GM21360 (cell line): Measurements from ENCODE around the gene LDHAL6A.
"Not testable (repeated sequence)": the region's sequence is repeated elsewhere in the genome, so short reads cannot be mapped to it uniquely, and the experiment has no call there.

Source experiments
- ATAC-seq: cut with Tn5 transposase; IDR thresholded peaks from one replicate; pipeline ENCODE4 v1.9.1; 2021; ENCODE audit warnings: mild to moderate bottlenecking, moderate library complexity; ENCODE audit not compliant: unreplicated experiment

The LDHAL6A gene

DNA sequence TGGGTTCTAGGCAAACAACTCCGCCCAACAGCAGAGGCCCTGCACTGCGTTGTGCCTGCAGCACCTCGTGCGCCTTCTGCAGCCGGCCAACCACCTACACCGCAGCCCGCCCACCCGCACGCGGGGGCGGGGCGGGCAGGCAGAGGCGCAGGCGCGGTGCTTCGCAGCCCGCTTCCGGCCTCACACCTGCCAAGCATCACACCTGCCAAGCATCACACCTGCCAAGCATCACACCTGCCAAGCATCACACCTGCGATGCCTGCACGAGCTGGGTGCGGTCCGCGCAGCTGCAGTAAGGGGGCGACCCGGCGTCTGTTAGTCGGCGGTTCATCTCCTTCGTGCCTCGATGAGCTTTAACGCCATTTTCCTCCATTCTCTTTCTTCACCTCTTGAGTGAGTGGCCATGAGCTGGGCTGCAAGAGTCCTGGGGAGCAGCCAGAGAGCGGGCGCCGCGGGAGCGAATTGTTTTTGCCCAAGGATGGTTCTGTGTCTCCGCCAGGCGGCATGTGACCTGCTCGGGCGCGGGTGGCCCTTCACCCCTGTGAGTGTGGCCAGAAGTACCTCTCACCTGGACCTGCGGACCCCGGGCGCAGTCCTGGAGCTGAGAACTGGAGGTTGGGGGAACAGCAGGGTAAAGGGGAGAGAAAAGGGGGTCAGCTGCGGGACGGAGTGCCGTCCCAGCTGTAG is at the start of gene LDHAL6A:
Gene LDHAL6A, plus strand, starts transcription at position 171 of the 687 bp plus-strand sequence. CDS start 825 bp downstream, outside the sequence.
- ATAC-seq = no peak

GRCh38 chr11:18407400-18407799 is 48.3 kb upstream of the LDHAL6A start:
- not testable (repeated sequence) for ATAC-seq

DNA sequence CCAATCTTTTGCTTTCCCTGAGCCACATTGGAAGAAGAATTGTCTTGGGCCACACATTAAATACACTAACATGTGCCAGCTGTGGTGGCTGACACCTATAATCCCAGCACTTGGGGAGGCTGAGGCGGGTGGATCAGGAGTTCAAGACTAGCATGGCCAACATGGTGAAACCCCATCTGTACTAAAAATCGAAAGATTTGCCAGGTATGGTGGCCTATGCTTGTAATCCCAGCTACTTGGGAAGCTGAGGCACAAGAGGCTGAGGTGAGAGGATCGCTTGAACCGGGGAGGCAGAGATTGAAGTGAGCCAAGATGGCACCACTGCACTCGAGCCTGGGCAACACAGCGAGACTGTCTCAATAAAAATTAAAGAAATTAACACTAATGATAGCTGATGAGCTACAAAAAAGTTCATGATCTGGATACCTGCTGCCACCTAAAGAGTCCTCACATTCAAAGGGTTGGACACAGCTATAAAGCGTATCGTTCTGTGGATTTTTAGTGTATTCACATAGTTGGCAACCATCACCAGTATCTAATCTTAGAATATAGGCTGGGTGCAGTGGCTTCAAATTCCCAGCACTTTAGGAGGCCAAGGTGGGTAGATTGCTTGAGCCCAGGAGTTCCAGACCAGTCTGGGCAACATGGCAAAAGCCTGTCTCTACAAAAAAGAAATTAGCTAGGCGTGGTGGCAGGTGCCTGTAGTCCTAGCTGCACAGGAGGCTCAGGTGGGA is 46.9 kb upstream of the LDHAL6A start:
- no peak for ATAC-seq

DNA sequence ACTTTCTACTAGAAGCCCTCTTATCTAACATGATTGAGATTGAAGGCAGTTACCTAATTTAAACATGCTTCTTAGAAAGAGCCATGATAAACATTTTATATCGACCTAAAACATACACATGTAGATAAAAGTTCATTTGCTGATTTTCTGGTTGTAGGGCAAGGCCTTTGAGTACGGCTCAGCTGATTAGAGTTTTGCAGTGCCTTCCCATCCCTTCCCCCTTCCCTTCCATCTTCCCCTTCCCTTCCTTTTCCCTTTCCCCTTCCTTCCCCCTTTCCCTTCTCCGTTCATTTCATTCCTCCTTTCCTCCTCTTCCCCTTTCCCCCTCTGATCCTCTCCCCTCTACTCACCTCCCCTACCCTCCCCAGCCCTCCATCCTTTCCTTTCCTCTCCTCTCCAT is 39.2 kb upstream of the LDHAL6A start:
- ATAC-seq = no peak

DNA sequence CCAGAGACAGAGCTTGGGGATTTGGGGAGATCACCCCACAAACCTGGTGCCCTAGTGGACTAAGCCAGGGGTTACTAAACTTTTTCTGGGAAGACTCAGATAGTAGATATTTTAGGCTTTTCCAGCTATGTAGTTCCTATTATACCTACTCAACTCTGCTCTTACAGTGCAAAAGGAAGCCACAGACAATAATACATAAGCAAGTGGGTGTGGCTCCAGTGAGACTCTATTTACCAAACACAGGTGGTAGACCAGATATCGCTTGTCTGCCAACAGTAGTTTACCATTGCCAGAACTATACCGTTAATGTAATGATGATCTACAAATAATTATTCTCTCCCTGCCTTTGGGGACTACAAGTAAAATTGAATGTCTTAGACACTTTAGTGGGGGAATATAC is 36.6 kb upstream of the LDHAL6A start:
- no peak for ATAC-seq

- ATAC-seq = no peak
Measured at GRCh38 chr11:18420067-18420466, 35.6 kb upstream of the LDHAL6A start.

GRCh38 chr11:18427240-18427639 is 28.4 kb upstream of the LDHAL6A start:
- ATAC-seq = no peak

DNA sequence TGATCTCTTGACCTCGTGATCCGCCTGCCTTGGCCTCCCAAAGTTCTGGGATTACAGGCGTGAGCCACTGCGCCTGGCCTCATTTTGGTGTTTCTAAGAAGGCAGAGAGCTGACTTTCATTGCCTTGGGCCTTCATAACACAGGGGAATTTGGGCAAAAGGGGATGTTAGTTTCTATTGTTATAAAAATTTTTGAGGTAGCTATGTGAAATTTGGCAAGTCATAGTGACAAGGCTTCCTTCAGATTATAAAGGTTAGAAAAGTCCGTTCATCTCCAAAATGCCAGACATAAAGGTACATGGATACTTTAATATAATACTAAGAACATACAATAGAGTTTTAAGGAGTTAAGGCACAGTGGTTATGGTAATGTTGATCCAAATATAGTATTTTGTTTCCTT is 26.3 kb upstream of the LDHAL6A start:
- no peak for ATAC-seq

GRCh38 chr11:18438691-18439090 is 17.0 kb upstream of the LDHAL6A start:
- ATAC-seq = no peak

DNA sequence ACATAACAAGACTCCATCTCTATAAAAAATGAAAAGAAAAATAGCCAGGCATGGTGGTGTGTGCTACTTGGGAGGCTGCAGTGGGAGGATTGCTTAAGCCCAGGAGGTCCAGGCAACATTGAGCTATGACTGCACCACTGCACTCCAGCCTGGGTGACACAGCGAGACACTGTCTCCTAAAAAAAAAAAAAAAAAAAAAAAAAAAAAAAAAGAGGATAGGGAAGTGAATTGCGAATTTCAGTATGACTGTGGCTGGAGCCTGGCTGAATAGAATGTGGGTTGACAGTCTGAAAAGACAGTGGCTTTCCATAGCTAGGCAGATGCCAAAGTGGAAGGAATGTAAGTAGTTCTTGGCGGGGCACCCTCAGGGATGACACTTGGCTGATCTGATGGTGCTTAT is 6.4 kb upstream of the LDHAL6A start:
- ATAC-seq = no peak

DNA sequence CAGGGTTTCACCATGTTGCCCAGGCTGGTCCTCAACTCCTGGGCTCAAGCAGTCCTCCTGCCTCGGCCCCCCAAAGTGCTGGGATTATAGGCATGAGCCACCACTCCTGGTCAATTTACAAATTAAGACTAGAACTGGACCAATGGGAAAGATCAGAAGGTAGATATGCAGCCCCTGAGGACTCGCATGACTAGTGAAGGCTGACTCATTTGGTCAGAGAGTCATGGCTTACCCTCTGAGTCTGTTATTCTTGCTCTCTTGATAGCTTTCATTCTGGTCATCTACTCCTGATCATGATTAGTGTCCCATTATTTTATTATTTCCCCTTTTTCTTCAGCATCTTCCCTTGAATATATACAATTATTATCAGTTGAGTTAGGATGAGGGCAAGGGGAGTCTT is 2.7 kb upstream of the LDHAL6A start:
- ATAC-seq = no peak

- ATAC-seq = no peak
Measured at GRCh38 chr11:18457450-18457849, 1.8 kb downstream of the LDHAL6A start.

DNA sequence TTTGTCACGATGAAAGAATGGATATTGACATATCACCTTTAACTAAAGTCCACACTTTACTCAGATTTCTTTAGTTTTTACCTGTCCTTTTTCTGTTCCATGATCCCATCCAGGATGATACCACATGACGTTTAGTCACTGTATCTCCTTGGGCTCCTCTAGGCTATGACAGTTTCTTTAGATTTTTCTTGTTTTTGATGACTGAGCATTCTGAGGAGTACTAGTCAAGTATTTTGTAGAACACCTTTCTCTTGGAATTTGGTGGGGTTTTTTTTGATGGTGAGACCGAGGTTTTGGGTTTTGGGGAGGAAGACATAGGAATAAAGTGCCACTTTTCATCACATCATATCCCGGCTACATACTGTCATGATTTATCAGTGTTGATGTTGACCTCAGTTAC is 4.0 kb downstream of the LDHAL6A start:
- ATAC-seq = no peak

- ATAC-seq = no peak
Measured at GRCh38 chr11:18461909-18462308, 6.3 kb downstream of the LDHAL6A start.

DNA sequence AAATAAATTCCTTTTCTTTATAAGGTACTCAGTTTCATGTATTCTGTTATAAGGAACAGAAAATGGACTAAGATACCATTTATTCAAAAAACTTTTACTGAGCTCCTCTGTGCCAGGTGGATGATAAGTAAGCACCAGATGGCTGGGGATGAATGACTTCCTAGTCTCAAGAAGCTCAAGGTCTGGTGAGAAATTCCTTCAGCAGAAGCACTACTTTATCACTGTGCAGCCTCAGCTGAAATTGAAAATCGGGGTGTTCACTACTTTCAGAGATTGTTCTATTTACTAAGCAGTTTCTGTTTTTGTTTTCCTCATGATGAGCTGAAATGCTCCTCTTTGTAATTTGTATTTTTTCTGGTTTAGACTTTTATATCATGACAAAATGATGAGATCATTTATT is 7.8 kb downstream of the LDHAL6A start:
- ATAC-seq = no peak

DNA sequence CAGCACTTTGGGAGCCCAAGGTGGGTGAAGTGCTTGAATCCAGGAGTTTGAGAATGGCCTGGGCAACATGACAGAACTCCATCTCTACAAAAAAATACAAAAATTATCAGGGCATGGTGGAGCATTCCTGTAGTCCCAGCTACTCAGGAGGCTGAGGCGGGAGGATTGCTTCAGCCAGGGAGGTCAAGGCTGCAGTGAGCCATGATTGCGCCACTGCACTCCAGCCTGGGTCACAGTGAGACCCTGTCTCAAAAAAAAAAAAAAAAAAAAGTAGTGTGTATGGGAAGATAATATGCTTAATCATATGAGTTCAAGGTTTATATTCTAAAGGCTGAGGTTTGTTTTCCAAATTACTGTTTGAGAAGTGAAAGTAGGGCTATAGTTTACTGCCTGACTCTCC is 10.7 kb downstream of the LDHAL6A start:
- ATAC-seq = no peak

- no peak for ATAC-seq
Measured at GRCh38 chr11:18468059-18468458, 12.4 kb downstream of the LDHAL6A start.

DNA sequence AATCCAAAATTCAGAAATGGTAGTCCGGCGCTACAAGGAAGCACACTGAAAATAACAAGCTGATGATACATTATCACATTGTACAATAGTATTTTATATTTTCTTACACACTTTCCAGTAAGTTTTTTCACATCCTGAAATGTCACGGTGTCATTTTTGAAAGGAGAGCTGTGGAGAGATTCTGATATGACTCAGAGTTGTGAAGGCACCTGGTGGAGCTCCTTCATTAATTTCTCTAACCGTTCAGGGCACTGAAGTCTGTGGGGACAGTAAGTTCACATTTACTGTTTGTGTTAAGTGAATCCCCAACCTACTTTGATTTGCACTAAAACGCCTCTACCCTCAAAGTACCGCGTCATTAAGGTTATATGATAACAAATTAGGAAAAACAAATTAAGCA is 13.3 kb downstream of the LDHAL6A start:
- ATAC-seq = no peak

- ATAC-seq = no peak
Measured at GRCh38 chr11:18471995-18472394, 16.3 kb downstream of the LDHAL6A start.

DNA sequence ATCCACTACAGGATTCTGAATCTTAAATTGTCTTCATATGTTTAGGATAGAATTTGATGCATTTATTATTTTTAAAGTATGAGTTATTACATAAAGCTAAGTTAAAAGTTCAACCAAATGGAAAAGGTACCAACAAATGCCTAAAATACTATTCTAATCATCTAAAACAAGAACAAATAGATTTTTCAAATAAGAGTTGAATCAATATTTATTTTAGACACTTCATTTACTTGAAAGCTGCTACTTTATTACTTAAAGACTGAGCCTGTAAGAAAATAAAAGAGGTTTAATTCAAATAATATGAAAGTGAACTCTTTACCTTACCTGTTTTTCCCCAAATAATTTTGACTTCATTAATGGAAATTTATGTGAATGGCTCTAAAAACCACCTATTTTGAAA is 16.9 kb downstream of the LDHAL6A start:
- ATAC-seq = no peak

GRCh38 chr11:18479063-18479462 is 23.4 kb downstream of the LDHAL6A start:
- ATAC-seq = no peak

- no peak for ATAC-seq
Measured at GRCh38 chr11:18485913-18486528, 30.4 kb downstream of the LDHAL6A start.
